Hepatocyte (in vitro differentiated cells): ENCODE measurements around the gene EDDM13. TPM values are rescaled to one million over a fixed set of nuclear protein-coding genes. Genes with fewer than 3 reads are reported as not detected.

Experiments
- DNase-seq: peaks from one replicate; pipeline ENCODE4 v3.0.0-alpha.2; 2016; ENCODE audit warnings: low spot score
- H2AFZ ChIP-seq: fragments of 200-600 bp; sonication (generic); 2 replicates; pipeline ENCODE4 v1.6.0; 2016; ENCODE audit warnings: antibody characterized with exemption, mild to moderate bottlenecking
- H3K27ac ChIP-seq: fragments of 200-600 bp; sonication (generic); 2 replicates; pipeline ENCODE4 v1.5.1; 2016; ENCODE audit warnings: mild to moderate bottlenecking
- H3K27me3 ChIP-seq: fragments of 200-600 bp; sonication (generic); 2 replicates; pipeline ENCODE4 v1.6.1; 2016
- H3K36me3 ChIP-seq: fragments of 200-600 bp; sonication (generic); replicated peaks from 2 replicates; pipeline ENCODE4 v1.5.1; 2016; ENCODE audit warnings: low read depth; ENCODE audit not compliant: insufficient read depth
- H3K4me1 ChIP-seq: fragments of 200-600 bp; sonication (generic); 2 replicates; pipeline ENCODE4 v1.5.1; 2016; ENCODE audit warnings: mild to moderate bottlenecking, moderate library complexity; ENCODE audit not compliant: insufficient read depth
- H3K4me2 ChIP-seq: fragments of 200-600 bp; sonication (generic); 2 replicates; pipeline ENCODE4 v1.6.0; 2016
- H3K4me3 ChIP-seq: fragments of 200-600 bp; sonication (generic); 2 replicates; pipeline ENCODE4 v1.5.1; 2016; ENCODE audit warnings: mild to moderate bottlenecking
- H3K79me2 ChIP-seq: fragments of 200-600 bp; sonication (generic); 2 replicates; pipeline ENCODE4 v1.6.0; 2017; ENCODE audit warnings: mild to moderate bottlenecking
- H3K9me2 ChIP-seq: fragments of 200-600 bp; sonication (generic); replicated peaks from 2 replicates; pipeline ENCODE4 v1.6.0; 2017; ENCODE audit warnings: mild to moderate bottlenecking; ENCODE audit not compliant: insufficient read depth
- H3K9me3 ChIP-seq: fragments of 200-600 bp; sonication (generic); 2 replicates; pipeline ENCODE4 v1.5.1; 2016; ENCODE audit warnings: low read depth, mild to moderate bottlenecking
- H4K20me1 ChIP-seq: fragments of 200-600 bp; sonication (generic); 2 replicates; pipeline ENCODE4 v1.6.0; 2016; ENCODE audit warnings: mild to moderate bottlenecking; ENCODE audit not compliant: insufficient read depth, poor library complexity, severe bottlenecking
- CTCF ChIP-seq: fragments of 200-600 bp; sonication (generic); IDR thresholded peaks from 2 replicates; pipeline ENCODE4 v1.5.1; 2016; ENCODE audit warnings: antibody characterized with exemption, mild to moderate bottlenecking; ENCODE audit not compliant: poor library complexity
- EZH2 ChIP-seq: fragments of 200-600 bp; sonication (generic); IDR thresholded peaks from 2 replicates; pipeline ENCODE4 v1.6.1; 2016; ENCODE audit warnings: antibody characterized with exemption, mild to moderate bottlenecking, borderline replicate concordance
- EZH2phosphoT487 ChIP-seq: fragments of 200-600 bp; sonication (generic); IDR thresholded peaks from one replicate; pipeline ENCODE4 v1.6.1; 2018; ENCODE audit warnings: antibody characterized with exemption, mild to moderate bottlenecking, low read depth, moderate library complexity; ENCODE audit not compliant: unreplicated experiment, severe bottlenecking
- WGBS: methylation state at CpG from one replicate; pipeline ENCODE4 v1.1.6; 2016; ENCODE audit warnings: low lambda C conversion rate; ENCODE audit errors: missing lambda C conversion rate; 5-methylcytosine and 5-hydroxymethylcytosine counted together
- polyA plus RNA-seq: library from polyadenylated mRNA; unstranded; fragments of >200 nt; fragmentation: Nextera tagmentation; extraction: Ambion mirVana; gene quantifications from 2 replicates; pipeline ENCODE4 v1.2.1, GENCODE V29; 2016
- total RNA-seq: library from RNA; depleted of rRNA; stranded (reverse); fragments of >200 nt; gene quantifications from 2 replicates; pipeline ENCODE4 v1.2.3, GENCODE V29; 2014

Gene EDDM13
- total and polyA plus RNA-seq, 2 experiments from 2014 or later, result not detected

GRCh38 chr19:56316728-56317127 lies 44.2 kb downstream of the EDDM13 start:
- TF ChIP-seq CTCF (no peak), EZH2phosphoT487 (no peak), EZH2 (no peak)
- no peak overlapping the region for H3K27ac ChIP-seq
- H4K20me1 ChIP-seq, result no peaks in the 10 kb centered on the region
- no peak for DNase-seq
- no peaks in the 10 kb centered on the region for H3K9me2 ChIP-seq
- peaks cover 5% of the 10 kb centered on the region for H3K79me2 ChIP-seq
- 94% methylated on average over 5 of the region's 5 CpGs for WGBS
- H3K9me3 ChIP-seq, result no peaks in the 10 kb centered on the region
- H3K4me3 ChIP-seq, result no peak overlapping the region
- H3K27me3 ChIP-seq, result no peaks in the 10 kb centered on the region
- no peak overlapping the region for H2AFZ ChIP-seq
- no peaks in the 10 kb centered on the region for H3K36me3 ChIP-seq
- H3K4me1 ChIP-seq, result peaks cover 7% of the 10 kb centered on the region
- H3K4me2 ChIP-seq, result no peak overlapping the region

GRCh38 chr19:56317749-56318148 lies 45.2 kb downstream of the EDDM13 start:
- 65% methylated on average over 2 of the region's 2 CpGs for WGBS
- no peak overlapping the region for H3K27ac ChIP-seq

GRCh38 chr19:56319991-56320390 lies 47.4 kb downstream of the EDDM13 start:
- Histone ChIP-seq H3K4me3 (no peak overlapping the region), H4K20me1 (no peaks in the 10 kb centered on the region), H3K36me3 (no peaks in the 10 kb centered on the region), H3K27me3 (no peaks in the 10 kb centered on the region), H3K4me1 (no peaks in the 10 kb centered on the region), H3K79me2 (no peaks in the 10 kb centered on the region), H3K27ac (no peak overlapping the region), H3K9me3 (no peaks in the 10 kb centered on the region), H2AFZ (no peak overlapping the region), H3K9me2 (no peaks in the 10 kb centered on the region), H3K4me2 (no peak overlapping the region)
- WGBS, result 83% methylated on average over 3 of the region's 3 CpGs
- no peak for DNase-seq
- TF ChIP-seq EZH2, result no peak
- no peak for TF ChIP-seq EZH2phosphoT487
- TF ChIP-seq CTCF, result no peak

More at GRCh38 chr19:56317749-56318148, 45.2 kb downstream of the EDDM13 start:
- Histone ChIP-seq H4K20me1 (no peaks in the 10 kb centered on the region), H3K79me2 (no peaks in the 10 kb centered on the region), H3K4me2 (no peak overlapping the region), H3K9me2 (no peaks in the 10 kb centered on the region), H3K4me1 (peaks cover 7% of the 10 kb centered on the region), H2AFZ (no peak overlapping the region), H3K27me3 (no peaks in the 10 kb centered on the region), H3K36me3 (no peaks in the 10 kb centered on the region), H3K4me3 (no peak overlapping the region), H3K9me3 (no peaks in the 10 kb centered on the region)
- TF ChIP-seq EZH2phosphoT487 (no peak), CTCF (no peak), EZH2 (no peak)
- DNase-seq, result no peak
